Renal pelvis (tissue), 4 donors: ENCODE data around the gene ANKS6. TPM values are rescaled to one million over a fixed set of nuclear protein-coding genes. Genes with fewer than 3 reads are reported as not detected.
A peak's percentile ranks its signal among the peaks of the same experiment; 100 is the strongest.

ENCODE experiments used
- DNase-seq: peaks from one replicate; pipeline ENCODE4 v3.0.0-alpha.2; 2013
- polyA plus RNA-seq, 3 donors: library from polyadenylated mRNA; unstranded; fragments of 120-200 nt; gene quantifications; one replicate each; pipeline ENCODE4 v1.2.1, GENCODE V29; 2013; ENCODE audit not compliant: insufficient read length in 3 of 3

The ANKS6 gene
- polyA plus RNA-seq, 3 donors = 25.7 to 32.7 (median 30.0) TPM

DNA sequence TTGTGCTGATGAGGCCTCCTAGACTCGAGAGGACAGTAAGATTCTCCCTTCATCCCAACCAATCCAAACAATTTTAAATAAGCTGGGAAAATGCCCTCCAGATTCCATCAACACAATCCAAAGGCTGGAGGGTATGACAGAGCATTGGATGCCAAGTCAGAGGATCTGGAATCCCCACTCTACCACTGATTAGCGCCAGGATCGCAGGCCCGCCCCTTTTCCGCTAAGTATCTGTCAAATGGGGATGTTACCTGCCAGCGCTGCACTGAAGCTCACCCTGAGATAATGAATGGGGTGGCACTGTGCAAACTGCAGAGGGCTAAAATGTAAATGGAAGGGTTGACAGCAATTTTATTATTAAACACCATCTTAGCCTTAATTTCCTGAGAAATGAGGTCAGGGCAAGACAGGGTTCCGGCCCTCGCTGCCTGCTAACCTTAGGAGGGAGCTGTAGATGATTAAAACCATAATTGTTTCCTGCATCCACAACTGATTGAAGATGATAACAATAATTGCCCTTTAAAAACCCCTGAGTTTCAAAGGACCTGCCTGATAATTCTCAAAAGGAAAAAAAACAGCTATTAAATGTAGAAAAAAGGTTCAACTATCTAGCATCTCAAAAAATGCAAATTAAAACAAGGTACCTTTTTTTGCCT is 56.0 kb downstream of the ANKS6 start:
- no peak for DNase-seq

DNA sequence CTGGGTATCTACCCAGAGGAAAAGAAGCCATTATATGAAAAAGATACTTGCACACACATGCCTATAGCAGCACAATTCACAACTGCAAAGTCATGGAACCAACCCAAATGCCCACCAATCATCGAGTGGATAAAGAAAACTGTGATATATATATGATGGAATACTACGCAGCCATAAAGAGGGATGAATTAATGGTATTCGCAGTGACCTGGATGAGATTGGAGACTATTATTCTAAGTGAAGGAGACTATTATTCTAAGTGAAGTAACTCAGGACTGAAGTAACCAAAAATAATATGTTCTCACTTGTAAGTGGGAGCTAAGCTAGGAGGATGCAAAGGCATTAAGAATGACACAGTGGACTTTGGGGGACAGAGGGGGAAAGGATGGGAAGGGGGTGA is 57.6 kb downstream of the ANKS6 start:
- no peak for DNase-seq

DNA sequence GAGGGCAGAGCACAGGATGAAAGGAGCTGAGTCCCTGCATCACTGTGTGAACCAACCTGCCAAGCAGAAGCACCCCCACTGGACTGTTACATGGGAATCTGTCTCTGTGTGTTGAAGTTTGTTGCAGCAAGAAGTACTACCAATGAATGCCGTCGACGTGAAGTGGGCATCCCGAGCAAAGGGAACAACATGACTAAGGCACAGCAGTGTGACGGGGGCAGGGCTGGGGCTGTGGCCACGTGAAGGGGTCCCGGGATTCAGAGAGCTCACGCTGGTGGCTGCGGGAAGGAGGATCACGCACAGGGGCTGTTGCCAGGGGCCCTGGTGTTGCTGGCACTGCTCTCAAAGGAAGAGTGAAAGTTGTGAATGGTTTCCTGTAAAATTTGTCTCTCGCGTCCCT is 60.1 kb downstream of the ANKS6 start:
- no peak for DNase-seq

DNA sequence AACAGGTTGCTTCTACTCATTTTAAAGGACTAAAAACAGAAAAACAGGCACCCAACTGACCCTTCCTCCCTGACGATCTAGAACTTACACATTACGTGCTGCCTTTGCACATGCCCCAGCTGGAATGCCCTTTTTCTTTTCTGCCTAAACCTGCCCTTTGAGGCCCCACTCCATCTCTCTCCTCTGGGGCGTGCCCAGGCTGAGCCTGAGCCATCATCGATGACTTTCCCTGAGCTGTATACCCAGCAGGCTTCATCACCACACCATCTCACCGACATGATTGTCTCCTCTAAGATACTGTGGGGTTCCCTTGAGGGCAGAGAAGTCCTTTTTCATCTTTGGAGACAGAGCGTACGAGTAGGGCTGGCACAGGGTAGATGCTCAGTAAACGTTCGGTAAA is 63.6 kb downstream of the ANKS6 start:
- no peak for DNase-seq

DNA sequence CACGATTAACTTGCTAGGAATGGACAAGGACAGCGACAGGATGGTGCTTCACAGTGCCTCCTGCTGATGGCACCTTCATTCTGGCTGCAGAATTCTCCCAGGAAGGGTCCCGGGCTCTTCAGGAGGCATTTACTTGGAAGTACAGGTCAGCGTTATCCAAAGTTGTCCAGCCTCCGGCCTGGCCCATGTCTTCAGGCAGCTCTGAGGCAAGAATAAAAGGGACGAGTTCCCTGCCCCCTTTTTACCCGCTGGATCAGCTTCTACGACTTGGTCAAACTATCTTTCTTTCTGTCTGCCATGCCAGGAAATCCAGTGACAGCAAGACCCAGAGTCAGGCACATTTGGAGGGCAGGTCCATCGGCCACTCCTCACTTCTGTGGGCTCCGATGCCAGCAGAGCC is 64.3 kb downstream of the ANKS6 start:
- DNase-seq = no peak

DNA sequence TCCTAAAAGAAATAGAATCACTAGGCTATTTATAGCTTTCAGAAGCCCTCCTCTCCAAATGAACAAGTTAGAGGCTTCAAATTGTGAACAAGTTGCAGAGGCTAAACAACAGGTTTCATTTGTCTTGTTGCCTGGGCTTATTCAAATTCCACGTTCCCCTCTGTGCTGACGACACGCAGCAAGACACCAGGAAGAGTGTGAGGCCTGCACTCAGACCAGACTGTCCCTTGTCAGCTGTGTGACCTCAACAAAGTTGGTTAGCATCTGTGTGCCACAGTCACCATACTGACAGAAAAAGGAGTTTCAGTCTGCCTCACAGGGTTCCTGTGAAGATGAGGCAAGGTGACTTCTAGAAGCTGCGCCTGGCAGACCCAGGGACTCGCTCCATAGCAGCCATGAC is 65.5 kb downstream of the ANKS6 start:
- no peak for DNase-seq

DNA sequence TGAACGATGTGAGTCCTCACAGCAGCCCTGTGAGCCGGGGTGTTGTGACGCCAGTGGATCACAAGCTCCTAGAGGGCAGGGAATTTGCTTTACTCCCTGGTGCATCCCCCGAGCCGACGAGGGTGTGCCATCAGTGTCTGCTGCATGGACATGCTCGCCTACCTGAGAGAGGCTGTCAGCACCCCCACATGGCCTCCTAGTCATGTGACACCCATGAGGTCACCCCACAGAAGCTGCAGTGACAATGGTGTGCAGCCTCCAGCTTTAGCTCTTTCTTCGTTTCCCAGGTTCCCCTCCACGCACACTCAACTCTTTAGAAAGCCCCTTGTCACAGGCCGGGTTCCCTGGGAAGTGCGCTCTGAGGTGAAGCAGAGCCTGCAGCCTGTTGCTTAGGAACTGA is 67.9 kb downstream of the ANKS6 start:
- DNase-seq = no peak

DNA sequence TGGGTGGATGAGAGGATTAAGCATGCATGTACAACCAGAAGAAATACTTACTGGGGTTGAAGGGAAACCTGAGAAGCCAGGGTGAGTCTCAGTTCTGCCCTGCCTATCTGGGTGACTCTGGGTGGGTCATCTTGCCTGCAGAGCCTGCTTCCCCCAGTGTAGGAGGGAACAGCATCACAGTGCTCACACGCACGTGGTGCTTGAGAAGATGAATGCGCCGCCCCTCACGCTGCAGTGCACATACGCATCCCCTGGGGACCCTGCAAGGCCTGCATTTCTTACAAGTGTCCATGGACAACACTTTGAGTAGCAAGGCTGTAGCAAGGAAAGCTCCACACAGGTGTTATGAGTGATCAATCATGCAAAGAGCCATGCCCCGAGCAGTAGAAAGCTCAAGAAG is 68.9 kb downstream of the ANKS6 start:
- no peak for DNase-seq

DNA sequence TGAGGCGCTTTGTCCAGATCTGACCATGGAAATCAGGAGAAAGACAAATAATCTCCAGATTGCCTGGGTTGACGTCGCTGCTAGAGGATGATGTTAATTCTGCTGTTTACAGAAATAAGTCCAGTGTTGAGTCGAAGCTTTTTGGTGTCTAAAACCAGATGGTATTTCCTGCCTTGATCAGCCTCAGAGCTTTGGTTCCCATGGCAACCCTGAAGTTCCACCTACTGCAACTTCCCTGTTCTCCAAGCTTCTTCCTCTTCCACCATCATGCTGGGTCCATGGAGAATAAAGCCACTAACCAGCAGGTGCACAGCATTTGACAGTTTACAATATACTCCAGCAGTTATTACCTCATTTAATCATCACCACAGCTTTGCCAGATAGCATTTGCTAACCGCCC is 69.6 kb downstream of the ANKS6 start:
- no peak for DNase-seq

DNA sequence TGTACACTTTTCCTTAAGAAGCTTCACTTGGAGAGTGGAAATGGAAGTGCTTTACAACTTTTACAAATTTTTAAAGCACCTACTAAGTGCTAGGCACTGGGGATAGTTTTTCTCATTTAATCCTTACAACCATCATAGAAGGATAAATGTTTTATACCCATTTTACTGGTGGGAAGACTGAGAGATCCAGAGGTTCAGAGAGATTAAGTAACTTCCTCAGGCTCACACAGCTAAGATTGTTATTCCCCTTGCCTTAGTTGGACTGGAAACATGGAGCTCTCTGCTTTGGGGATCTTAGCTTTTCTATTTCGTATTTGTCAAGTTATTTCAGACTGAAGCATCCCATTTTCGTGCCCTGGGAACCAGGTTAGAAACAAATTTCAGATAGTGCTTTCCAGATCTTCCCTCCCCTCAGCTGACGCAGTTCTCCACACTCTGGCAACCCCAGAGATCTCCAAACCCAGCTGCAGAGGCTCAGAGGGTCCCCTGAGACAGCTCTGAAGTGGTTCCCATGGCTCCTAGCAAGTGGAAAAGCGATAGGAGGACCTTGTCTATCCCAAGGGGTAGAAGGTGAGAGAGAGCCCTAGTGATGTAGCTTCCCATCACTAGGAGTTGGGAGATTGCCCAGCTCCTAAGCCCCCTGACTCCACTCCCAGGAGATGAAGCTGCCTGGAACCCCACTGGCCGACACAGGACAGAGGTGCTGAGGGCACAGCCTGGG is 71.4 kb downstream of the ANKS6 start:
- DNase-seq = no peak

DNA sequence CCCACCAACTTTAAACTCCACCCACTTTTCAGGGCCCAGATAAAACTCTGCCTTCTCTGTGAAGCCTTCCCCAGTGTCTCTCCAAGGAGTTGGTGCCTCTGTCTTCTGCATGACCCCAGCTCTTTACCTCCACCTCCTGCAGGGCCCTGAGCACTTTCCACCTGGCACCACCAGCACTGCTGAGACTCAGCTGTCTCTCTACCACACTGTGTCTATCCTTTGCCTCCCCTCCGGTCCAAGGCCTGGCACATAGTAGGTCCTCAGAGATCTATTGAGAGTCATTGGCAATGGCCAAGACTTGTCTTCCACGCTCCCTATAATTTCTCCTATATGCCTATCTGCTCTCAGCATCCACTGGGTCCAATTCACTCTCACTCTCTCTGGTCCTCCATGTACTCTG is 74.7 kb downstream of the ANKS6 start:
- no peak for DNase-seq

DNA sequence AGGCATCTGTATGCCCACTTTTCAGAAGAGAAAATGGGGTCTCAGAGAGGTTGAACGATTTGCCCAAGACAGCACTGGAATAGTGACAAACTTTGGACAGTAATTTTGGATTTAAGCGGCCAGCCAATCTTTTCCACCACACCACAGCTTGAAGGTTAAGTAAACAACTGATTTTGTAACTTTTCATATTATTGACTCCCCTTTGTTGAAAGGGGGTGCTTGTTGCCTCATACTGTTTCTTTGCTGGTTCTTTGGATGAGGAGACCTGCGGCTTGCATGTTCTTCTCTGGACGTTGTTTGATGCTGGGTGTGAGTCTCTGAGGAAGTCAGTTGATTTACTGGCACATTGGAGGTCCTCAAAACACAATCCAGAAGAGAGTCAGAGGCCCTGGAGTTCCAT is 76.0 kb downstream of the ANKS6 start:
- no peak for DNase-seq

DNA sequence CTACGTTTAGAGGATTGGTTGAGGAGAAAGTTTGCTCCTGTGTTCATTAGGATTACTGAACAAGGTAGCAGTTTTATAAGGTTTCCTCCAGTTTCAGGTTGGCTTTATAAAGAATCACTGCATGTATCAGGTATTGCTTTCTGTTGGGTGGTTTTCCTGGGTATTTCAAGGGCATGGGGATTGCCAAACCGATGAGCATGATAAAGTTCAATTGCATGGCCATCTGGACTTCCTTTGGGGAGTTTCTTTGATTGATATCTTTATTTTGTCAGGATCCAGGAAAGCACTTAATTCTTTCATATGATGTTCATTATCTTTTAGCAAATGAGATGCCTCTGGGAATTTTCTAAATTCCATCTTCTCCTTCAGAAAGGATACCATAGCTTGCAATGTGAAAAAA is 77.3 kb downstream of the ANKS6 start:
- no peak for DNase-seq

DNA sequence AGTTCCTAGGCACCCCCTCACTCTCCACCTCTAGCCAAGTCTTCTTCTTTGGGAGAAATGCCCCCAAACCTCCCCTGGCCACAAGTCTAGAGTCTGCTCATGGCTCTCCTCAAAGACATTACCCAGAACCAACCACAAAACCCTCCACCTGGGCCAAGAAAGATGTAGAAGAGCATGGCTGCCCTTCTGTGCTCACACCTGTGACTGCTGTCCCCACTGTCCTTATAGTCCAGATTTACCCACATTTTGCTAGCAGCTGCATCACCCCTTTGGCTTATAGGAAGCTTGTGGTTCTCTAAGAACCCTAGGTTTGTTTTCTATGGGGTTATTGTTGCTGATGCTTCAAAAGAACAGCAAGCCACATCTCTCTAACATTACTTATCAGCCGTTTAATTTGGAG is 81.5 kb downstream of the ANKS6 start:
- DNase-seq = no peak

DNA sequence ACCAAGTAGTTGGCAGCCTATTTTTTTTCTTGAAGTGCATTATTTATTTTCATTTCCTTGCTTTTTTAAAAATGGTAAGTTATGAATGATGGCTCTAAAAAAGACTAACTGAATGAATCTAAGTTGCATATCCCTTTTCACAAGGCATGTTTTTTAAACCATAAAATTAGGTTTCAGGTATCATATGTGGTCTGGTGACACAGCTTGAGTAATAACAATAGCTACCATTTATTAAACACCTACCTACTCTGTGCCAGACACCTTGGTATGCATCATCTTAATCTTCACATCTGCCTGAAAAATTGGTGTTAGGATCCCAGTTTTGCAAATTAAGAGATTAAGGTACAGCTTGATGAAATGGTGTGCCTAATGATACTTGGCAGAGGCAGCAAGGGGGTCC is 83.4 kb downstream of the ANKS6 start:
- DNase-seq = no peak

DNA sequence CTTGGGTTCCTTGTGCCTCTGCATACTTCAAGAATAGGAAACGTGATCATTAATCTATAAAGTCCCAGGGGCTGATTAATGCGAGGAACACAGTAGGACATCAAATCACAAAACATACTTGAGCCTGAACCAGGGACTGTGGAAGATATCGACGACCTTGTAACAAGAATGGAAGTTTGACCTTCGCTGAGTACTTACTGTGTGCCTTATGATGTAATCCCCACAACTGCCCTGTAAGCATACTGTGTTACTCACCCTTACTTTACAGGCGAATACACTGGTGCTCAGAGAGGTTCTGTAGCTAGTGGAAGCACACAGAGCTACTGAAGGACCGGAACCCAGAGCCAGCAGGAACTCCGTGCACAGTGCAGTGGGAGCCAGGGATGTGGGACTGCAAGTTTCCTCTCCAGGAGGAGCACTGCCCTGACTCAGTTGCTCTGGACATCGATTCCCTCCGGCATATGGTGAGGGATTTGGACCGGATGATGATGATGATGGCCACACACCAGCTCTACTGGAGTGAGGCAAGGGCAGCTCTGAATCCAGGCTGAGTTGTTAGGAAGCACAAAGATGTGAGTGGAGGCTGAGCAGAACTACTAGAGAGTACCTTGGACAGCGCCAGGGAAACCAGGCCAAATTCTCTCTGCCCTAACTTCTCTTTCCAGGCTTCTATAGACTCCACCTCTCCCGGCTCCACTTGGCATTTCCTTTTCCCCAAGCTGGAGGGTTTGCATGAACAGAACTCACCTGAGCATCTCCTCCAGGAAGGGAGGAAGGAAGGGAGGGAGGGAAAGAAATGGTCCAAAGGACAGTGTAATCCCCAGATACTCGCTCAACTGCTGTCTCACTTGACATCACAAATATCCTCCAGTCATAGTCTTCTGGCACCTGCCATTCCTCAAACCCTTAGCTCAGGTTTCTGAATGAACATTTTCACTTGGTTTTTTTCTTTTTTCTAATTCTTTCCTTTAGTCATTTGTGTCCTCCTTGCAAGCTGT is 86.1 kb downstream of the ANKS6 start:
- peak; percentile 66 for DNase-seq

DNA sequence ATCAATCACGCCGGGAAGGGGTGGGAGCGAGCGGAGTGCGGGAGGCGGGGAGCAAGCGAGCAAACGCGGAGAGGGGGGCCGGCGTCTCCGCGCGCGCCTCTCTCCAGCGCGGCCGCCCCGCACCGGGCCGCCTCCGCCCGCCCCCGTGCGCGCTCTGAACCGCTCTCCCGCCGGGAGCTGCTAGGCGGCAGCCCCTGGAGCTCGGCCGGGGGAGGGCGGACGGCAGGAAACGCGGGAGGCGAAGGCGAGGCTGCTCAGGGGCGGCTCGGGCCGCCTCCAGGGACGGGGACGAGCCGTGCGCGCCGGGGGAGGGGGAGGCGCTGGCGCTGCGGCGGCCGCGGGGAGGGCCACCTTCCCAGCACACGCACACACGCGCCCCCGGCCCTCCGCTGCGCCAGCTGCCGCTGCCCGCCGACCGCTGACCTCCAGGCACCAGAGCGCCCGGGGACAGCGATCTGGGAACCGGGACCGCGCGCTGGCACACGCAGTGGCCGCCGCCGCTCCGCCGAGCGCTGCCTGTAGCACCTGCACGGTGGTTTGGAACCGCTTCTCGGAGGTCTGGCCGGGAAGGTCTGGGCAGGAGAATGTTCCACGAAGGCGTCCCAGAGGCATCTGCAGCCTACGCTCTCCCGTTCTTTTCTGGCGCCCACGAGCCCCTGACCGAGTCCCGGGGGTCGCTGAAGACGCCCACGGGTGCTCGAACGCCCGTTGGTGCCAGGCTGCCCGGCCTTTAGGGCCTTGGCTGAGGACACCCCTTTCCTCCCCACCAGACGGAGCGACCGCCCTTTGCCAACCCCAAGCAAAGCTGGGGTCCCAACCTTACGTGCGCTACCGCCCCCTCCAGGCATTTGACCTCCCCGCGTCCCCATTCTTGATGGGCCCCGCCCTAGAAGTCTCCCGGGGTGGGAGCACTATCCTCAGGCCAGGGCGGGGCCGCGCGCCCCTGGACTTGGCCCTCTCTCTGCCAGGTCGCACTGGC is 87.1 kb downstream of the ANKS6 start, which contains the start of gene GABBR2:
GABBR2 (minus strand) TSS at position 3 of the 979 bp plus-strand sequence. CDS start 198 bp downstream, outside the sequence.
- DNase-seq = no peak

DNA sequence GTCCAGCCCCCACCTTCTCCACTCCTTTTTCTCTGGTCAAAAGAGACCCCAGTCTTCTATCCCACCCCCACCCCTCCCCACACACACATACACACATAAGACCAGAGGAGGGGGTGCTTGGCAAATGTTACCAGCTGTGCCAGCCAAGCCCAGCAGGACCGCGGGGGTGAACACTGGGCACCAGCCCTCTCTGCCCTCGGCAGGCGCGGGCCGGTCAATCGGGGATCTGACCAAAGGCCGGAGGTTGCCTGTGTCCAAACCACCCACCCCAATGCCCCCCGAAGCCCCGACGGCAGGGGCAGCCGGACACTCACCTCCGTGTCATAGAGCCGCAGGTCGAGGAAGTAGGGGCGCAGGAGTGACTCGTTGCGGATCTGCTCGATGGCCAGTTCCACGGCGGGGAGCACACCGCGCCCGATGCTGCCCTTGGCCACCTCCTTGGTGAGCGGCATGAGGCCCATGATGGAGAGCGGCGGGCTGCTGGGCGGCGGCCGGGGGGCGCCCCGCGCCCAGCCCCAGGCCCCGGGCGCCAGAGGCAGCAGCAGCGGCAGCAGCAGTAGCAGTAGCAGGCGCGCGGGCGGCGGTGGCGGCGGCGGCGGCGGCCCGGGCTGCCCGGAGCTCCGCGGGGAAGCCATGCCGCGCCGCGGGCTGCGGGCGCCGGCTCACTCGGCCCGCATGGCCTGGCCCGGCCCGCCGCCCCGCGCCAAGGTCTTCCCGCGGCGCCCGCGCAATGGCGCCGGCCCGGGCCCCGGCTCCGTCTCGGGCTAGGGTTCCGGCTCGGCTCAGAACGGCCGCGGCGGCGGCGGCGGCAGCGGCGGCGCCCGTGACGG is 88.0 kb downstream of the ANKS6 start:
- DNase-seq = no peak

DNA sequence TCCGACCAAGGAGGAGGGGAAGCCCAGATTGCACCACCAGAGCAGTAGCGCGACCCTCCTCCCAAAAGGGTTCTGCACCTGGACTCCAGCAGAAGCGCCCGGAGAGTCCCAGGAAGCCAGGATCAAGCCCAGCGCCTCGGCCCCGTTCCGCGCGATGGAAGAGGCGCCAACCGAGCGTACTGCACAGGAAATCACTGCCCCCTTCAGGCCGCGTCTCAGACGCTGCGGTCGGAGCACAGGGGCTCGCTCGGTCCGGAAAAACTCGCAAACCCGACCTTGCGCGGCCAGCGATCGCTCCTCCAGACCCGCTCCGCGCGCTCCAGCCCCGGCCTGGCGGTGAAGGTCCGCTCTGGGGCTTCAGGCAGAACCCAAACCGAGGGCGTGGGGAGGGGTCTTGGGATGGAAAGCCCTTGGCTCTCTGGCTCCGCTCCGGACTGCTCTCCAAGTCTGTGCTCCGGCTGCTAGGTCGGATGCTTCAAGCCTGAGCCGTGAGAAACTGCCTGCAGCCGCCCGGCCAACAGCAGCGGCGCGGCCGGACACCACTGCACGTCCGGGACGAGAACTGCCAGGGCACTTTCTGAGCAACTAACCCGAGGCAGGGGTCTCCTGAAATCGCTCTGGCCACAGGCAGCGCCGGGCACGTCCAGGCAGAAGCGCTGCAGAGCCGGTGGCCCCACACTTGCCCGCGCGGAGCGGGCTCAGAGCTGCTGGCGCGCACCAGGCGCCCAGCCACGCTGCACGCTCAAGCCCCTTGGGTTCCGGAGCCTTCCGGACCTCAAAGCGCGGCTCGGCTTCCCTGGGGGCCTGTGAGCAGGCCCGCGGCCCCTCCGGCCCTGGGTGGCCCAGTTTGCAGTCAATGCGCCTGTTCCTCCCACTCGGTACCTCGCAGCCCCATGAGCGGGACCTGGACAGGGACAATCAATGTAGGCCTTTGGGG is 88.9 kb downstream of the ANKS6 start:
- peak; percentile 83 for DNase-seq
